HG03280 (cell line): ENCODE results near the gene SPPL3.
A peak's percentile ranks its signal among the peaks of the same experiment; 100 is the strongest.
"Not testable (repeated sequence)": the region's sequence is repeated elsewhere in the genome, so short reads cannot be mapped to it uniquely, and the experiment has no call there.

Experiments
- ATAC-seq: cut with Tn5 transposase; IDR thresholded peaks from one replicate; pipeline ENCODE4 v1.9.1; 2021; ENCODE audit warnings: mild to moderate bottlenecking, moderate library complexity; ENCODE audit not compliant: unreplicated experiment

SPPL3 gene, protein sequence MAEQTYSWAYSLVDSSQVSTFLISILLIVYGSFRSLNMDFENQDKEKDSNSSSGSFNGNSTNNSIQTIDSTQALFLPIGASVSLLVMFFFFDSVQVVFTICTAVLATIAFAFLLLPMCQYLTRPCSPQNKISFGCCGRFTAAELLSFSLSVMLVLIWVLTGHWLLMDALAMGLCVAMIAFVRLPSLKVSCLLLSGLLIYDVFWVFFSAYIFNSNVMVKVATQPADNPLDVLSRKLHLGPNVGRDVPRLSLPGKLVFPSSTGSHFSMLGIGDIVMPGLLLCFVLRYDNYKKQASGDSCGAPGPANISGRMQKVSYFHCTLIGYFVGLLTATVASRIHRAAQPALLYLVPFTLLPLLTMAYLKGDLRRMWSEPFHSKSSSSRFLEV

DNA sequence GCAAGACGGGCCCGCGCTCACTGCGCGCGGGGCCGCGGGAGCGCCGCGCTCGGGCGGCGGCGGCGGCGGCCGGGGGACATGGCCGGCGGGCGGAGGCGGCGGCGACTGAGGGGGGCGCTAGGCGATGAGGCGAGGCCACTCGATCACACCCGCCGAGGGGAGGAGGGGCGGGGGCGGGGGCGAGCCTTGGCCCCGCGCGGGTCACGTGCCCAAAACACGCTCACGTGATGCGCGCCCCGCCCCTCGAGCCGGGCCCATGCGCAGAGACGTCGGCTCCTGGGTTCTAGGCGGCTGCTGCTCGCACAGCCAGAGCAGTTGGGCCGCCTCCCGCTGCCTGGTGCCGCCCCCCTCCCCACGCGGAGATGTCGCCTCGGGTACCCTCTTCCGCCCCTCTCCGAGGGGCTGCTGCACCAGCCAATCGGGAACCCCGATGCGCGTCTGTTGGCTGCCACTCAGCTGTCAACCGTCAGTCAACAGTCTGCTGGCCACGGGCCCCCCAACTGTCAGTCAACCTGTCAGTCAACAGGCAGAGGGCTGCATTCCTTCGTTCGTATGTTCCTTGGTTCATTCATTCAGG is at the start of gene SPPL3:
SPPL3 (minus strand) TSS at position 162 of the 577 bp plus-strand sequence. CDS start 491 bp downstream, outside the sequence.
- peak; percentile 69 for ATAC-seq

GRCh38 chr12:120950807-120951206 is 46.6 kb upstream of the SPPL3 start:
- no peak for ATAC-seq

- ATAC-seq: not testable (repeated sequence)
Observed at GRCh38 chr12:120950260-120950799, 46.2 kb upstream of the SPPL3 start.

DNA sequence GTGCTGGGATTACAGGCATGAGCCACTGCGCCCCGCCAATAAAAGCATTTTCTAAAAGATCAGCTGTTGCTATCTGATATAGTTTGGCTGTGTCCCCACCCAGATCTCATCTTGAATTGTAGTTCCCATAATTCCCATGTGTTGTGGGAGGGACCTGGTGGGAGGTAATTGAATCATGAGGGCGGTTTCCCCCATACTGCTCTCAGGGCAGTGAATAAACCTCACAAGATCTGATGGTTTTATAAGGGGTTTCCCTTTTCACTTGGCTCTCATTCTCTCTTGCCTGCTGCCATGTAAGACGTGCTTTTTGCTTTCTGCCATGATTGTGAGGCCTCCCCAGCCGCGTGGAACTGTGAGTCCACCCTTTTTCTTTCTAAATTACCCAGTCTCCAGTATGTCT is 41.4 kb upstream of the SPPL3 start:
- not testable (repeated sequence) for ATAC-seq

DNA sequence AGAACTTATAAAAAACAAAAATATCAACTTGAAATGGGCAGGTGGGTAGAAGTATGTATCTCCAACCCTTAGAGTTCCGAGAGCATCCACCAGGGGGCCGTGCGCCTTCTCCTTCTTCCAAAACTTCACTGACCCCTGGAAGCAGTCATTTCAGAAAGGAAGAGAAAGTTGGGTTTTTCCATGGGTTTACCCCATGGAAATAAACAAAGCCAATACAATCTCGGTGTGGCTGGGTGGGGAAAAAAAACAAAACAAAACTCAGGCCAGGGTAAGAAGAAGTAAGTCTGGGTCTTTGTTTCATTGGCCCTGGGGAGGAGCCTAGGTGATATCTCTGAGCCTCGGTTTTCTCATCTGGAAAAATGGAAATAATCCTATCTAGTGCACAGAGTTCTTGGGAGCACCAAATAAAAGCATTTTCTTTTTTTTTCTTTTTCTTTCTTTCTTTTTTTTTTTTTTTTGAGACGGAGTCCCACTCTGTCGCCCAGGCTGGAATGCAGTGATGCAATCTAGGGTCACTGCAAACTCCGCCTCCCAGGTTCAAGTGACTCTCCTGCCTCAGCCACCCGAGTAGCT is 40.6 kb upstream of the SPPL3 start:
- ATAC-seq: no peak

DNA sequence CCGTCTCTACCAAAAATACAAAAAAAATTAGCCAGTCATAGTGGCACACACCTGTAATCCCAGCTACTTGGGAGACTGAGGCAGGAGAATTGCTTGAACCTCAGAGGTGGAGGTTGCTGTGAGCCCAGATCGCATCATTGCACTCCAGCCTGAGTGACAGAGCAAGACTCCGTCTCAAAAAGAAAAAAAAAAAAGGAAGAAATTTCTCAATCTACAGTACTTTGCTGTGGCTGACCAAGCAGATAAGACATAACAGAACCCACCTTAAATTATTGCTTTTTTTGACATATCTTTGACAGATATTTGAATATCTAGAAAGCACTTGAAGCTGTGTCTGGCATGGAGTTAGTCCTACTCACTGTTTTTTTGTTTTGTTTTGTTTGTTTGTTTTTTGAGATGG is 39.3 kb upstream of the SPPL3 start:
- ATAC-seq: no peak

- ATAC-seq: no peak
Observed at GRCh38 chr12:120941846-120942405, 37.8 kb upstream of the SPPL3 start.

DNA sequence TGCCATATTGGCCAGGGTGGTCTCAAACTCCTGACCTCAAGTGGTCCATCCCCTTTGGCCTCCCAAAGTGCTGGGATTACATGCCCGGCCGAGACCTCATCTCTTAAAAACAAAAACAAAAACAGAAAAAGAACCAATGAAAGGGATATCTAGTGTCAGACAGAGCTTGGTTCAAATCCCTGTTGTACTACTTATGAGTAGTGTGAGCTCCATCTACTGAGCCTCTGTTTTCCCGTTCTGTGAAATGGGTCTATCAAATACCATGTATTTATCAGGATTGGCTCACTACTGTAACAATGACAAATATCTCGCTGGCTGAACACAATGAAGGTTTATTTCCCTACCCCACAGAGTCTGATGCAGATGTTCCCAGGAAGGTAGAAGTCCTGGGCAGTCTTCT is 37.3 kb upstream of the SPPL3 start:
- no peak for ATAC-seq

- no peak for ATAC-seq
Observed at GRCh38 chr12:120940799-120941198, 36.6 kb upstream of the SPPL3 start.

GRCh38 chr12:120940006-120940405 is 35.8 kb upstream of the SPPL3 start:
- no peak for ATAC-seq

- ATAC-seq: no peak
Observed at GRCh38 chr12:120939523-120939922, 35.4 kb upstream of the SPPL3 start.

DNA sequence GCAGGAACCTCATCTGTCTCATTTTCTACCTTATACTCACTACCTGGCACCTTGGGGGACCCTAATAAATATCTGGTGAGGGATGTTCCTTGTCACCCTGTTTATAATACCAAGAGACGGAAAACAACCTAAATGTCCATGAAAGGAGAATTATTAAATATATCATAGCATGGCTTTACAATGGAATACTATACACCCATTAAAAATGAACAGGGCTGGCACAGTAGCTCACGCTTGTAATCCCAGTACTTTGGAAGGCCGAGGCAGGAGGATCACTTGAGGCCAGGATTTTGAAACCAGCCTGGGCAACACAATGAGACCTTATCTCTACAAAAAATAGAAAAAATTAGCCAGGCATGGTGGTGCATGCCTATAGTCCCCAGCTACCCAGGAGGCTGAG is 34.3 kb upstream of the SPPL3 start:
- no peak for ATAC-seq

GRCh38 chr12:120936197-120936596 is 32.0 kb upstream of the SPPL3 start:
- ATAC-seq: no peak

DNA sequence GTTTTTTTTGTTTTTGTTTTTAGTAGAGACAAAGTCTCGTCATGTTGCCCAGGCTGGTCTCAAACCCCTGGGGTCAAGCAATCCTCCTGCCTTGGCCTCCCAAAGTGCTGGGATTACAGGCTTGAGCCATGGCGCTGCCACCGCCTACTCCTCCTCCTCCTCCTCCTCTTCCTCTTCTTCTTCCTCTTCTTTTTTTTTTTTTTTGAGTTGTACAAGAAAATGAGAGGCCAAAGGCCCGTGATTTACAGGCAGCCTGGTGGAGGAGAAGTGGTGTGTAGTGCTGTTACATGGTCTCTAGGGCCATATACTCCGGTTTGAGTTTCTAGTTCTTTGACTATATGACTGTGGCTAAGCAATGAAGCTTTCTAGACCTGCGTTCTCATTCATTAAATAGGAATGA is 29.6 kb upstream of the SPPL3 start:
- no peak for ATAC-seq

DNA sequence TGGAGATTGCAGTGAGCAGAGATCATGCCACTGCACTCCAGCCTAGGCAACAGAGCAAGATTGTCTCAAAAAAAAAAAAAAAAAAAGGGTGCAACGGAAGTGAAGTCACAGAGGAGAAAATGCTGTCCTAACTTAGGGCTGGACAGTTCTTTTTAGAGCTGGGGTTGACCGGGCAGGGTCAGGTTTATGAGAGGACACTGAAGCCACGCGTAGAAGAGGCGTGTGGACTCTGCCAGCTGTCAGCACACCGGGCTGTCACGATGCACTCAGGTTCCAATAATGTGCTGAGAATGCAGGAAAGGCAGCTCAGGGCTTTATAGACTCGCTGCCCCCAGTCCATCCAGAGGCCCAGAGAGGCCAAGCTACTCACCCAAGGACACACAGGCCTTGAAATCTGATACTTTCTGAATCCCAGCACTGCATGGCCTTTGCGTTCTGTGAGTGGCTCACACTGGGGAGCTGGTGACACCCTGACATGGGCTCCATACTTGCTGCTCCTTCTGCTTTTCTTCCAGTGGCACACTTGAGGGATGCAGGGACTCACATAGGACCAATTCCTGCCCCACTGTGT is 28.9 kb upstream of the SPPL3 start:
- ATAC-seq: no peak

- no peak for ATAC-seq
Observed at GRCh38 chr12:120932058-120932457, 27.9 kb upstream of the SPPL3 start.

GRCh38 chr12:120930032-120930431 is 25.9 kb upstream of the SPPL3 start:
- ATAC-seq: no peak

GRCh38 chr12:120928864-120929652 is 24.9 kb upstream of the SPPL3 start:
- ATAC-seq: no peak

GRCh38 chr12:120925740-120926563 is 21.8 kb upstream of the SPPL3 start:
- no peak for ATAC-seq

DNA sequence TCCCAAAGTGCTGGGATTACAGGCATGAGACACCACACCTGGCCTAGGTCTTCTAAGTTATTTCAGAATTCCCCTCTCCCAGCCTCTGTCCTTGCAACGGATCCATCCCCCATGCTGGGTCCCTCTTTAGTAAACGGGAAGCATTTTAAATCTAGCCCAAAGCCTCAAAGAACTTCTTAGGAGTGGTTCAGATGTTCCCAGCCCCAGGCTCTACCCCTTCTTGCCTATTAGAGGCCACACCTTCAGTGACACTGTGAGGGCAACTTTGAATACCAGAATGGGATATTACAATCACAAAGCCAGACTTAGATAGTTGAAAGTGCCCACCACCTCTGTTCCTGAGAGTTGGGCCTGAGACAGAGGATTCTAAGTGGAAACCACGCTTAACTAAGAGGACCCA is 18.1 kb upstream of the SPPL3 start:
- no peak for ATAC-seq
